Neuron (in vitro differentiated cells): ENCODE data around the gene FKRP.

ENCODE experiments used
- H2AFZ ChIP-seq: one replicate; pipeline ENCODE4 v1.6.1; 2013; ENCODE audit warnings: low read depth, mild to moderate bottlenecking, inconsistent platforms, low read length, moderate library complexity
- H3K27me3 ChIP-seq: one replicate; pipeline ENCODE4 v1.6.1; 2013; ENCODE audit warnings: low read length; ENCODE audit not compliant: insufficient read depth
- H3K36me3 ChIP-seq: one replicate; pipeline ENCODE4 v1.6.1; 2013; ENCODE audit warnings: low read length; ENCODE audit not compliant: insufficient read depth
- H3K4me1 ChIP-seq: one replicate; pipeline ENCODE4 v1.6.1; 2013; ENCODE audit warnings: low read length; ENCODE audit not compliant: insufficient read depth
- H3K4me3 ChIP-seq: 2 replicates; pipeline ENCODE4 v1.5.1; 2013; ENCODE audit warnings: mild to moderate bottlenecking, low read length, moderate library complexity
- H3K9me3 ChIP-seq: one replicate; pipeline ENCODE4 v1.6.1; 2013; ENCODE audit warnings: low read length

FKRP gene

GRCh38 chr19:46723023-46723461 lies 22.8 kb upstream of the FKRP start:
- Histone ChIP-seq H3K36me3 (peaks cover 83% of the 10 kb centered on the region), H2AFZ (no peak overlapping the region), H3K4me3 (no peak overlapping the region), H3K9me3 (no peaks in the 10 kb centered on the region), H3K27me3 (no peaks in the 10 kb centered on the region), H3K4me1 (peaks cover 3% of the 10 kb centered on the region)

- Histone ChIP-seq H3K4me3 (no peak overlapping the region), H3K27me3 (no peaks in the 10 kb centered on the region), H3K4me1 (peaks cover 3% of the 10 kb centered on the region), H3K9me3 (no peaks in the 10 kb centered on the region), H2AFZ (no peak overlapping the region), H3K36me3 (peaks cover 83% of the 10 kb centered on the region)
These were observed 22.4 kb upstream of the FKRP start for GRCh38 chr19:46723471-46723870.

DNA sequence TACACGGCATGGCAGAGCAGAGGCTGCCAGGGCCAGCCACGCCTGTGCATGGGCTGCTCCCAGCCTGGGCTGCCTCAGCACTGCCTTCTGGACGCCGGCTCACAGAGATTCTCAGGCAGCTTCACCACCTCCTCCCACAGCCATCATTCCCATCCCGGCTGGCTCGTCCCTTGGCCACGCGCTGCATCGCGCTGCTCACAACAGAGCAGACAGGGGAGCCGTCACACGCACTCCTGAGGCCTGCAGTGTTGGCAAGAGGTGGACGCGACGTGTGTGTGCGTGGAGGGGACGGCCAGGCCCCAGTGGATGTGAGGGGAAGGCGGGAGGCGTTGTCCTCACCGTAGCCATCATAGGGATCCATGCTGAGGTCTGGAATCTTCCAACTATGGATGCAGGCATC lies 21.4 kb upstream of the FKRP start:
- Histone ChIP-seq H3K4me3 (no peak overlapping the region), H3K36me3 (peaks cover 84% of the 10 kb centered on the region), H3K27me3 (no peaks in the 10 kb centered on the region), H3K4me1 (peaks cover 6% of the 10 kb centered on the region), H2AFZ (no peak overlapping the region), H3K9me3 (no peaks in the 10 kb centered on the region)

DNA sequence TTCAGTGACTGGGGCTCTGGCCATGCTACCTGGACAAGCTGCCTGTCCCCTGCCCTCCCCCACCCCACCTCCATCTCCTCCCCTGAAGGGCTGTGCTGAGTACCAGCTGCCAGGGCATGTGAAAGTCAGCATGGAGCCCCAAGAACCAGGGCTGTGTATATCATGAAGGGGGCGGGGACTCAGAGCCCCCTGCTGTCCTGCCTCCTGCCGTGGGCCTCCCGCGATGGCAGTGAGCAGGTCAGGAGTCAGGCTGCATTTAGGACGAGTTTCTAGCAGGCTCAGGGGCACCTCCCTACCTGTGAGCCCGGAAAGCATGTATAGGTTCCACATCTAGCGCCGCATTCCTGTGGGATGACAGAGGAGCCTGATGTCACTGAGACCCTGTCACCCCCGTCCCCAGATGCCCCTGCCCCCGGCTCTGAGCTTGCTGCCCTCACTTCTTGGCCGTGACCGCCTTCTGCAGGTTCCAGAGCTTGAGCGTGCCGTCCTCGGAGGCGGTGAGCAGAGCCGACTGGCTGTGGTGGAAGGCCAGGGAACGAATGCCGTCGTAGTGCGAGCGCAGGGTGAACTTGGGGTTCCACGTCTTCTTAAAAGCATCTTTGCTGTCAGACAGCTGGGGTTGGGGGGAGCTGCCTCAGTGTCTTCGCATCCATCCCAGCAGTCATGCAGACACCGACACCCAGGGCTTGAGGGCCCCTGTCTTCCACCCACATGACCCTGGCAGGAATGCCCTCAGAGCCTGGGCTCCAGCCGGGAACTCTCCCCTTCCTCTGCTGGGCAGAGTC lies 20.6 kb upstream of the FKRP start:
- Histone ChIP-seq H2AFZ (no peak overlapping the region), H3K9me3 (no peaks in the 10 kb centered on the region), H3K36me3 (peaks cover 85% of the 10 kb centered on the region), H3K27me3 (no peaks in the 10 kb centered on the region), H3K4me1 (peaks cover 6% of the 10 kb centered on the region), H3K4me3 (no peak overlapping the region)

DNA sequence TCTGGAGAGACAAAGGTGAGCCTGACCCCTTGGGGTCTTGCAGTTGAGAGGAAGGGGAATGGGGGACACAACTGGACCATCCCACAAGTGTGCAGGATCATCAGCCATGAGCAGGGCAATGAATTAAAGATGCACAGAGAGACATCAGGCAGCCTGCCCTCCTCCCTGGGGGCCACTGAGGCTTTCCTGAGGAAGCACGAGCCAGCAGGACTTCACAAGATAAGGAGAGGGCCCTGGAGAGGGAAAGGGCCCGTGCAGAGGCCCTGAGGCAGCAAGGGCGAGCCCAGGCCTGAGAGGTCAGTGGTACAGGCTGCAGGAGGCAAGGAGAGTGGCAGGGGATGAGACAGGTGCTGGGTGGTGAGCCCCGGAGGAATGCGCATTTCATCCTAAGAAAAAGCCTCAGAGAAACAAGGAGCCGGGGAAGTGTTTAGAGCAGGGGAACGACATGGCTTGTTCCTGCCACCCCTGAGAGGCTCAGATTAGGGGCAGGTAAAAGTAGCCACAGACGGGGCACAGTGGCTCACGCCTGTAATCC lies 19.9 kb upstream of the FKRP start:
- Histone ChIP-seq H3K36me3 (peaks cover 86% of the 10 kb centered on the region), H3K9me3 (no peaks in the 10 kb centered on the region), H3K4me3 (no peak overlapping the region), H3K4me1 (peaks cover 6% of the 10 kb centered on the region), H3K27me3 (no peaks in the 10 kb centered on the region), H2AFZ (no peak overlapping the region)

- H3K4me3 ChIP-seq: no peak overlapping the region
- no peak overlapping the region for H2AFZ ChIP-seq
- H3K4me1 ChIP-seq: peaks cover 6% of the 10 kb centered on the region
- peaks cover 89% of the 10 kb centered on the region for H3K36me3 ChIP-seq
- no peaks in the 10 kb centered on the region for H3K27me3 ChIP-seq
- no peaks in the 10 kb centered on the region for H3K9me3 ChIP-seq
These were observed 19.3 kb upstream of the FKRP start for GRCh38 chr19:46726551-46726950.

DNA sequence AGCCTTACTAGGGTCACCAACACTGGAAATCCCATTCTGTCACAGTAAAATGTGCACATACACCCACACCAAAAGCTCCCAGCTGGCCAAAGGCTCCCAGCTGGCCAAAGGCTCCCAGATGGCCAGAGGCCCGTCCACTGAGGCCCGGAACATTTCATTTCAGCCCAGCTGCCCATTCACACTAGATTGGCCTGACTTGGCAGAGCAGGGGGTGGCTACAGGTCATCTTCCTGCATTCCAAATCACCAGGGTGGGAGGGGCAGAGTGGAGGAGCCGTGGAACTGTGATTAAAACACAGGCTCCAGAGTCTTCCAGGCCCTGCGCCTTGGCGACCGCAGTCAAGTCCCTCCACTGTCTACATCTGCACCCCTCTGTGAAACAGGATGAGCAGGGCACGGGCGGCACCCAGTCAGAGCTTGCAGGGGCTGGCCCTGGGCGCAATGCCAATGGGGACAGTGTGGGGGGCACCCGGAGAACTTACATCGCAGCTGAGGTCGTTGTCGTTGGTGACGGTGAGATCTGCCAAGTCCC lies 18.8 kb upstream of the FKRP start:
- Histone ChIP-seq H3K9me3 (no peaks in the 10 kb centered on the region), H3K36me3 (peaks cover 89% of the 10 kb centered on the region), H3K4me1 (peaks cover 6% of the 10 kb centered on the region), H3K27me3 (no peaks in the 10 kb centered on the region), H2AFZ (no peak overlapping the region), H3K4me3 (no peak overlapping the region)

- Histone ChIP-seq H2AFZ (no peak overlapping the region), H3K4me1 (peaks cover 6% of the 10 kb centered on the region), H3K36me3 (peaks cover 89% of the 10 kb centered on the region), H3K27me3 (no peaks in the 10 kb centered on the region), H3K4me3 (no peak overlapping the region), H3K9me3 (no peaks in the 10 kb centered on the region)
These were observed 18.1 kb upstream of the FKRP start for GRCh38 chr19:46727757-46728156.

DNA sequence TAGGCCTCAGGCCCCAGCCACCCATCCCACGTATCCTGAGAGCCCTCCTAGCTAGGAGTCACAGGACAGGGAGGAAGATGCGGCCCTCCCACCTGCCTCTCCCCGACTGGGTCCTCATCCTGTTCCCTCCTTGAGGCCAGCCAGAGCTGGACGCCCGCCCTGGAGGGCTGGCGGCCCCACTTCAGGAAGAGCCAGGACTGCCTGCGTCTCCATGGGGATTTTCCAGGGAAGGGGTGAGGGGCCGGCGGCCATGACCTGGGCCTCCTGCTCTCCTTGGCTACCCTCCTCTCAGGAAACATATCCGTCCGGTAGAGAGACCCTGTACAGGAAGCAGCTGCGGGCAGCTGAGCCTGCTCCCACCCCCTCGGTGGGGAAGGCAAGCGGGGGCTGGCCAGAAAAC lies 17.6 kb upstream of the FKRP start:
- H3K4me3 ChIP-seq: no peak overlapping the region
- no peak overlapping the region for H2AFZ ChIP-seq
- peaks cover 89% of the 10 kb centered on the region for H3K36me3 ChIP-seq
- H3K27me3 ChIP-seq: no peaks in the 10 kb centered on the region
- H3K9me3 ChIP-seq: no peaks in the 10 kb centered on the region
- H3K4me1 ChIP-seq: peaks cover 6% of the 10 kb centered on the region

GRCh38 chr19:46728693-46729339 lies 17.0 kb upstream of the FKRP start:
- Histone ChIP-seq H3K27me3 (no peaks in the 10 kb centered on the region), H3K36me3 (peaks cover 89% of the 10 kb centered on the region), H3K4me1 (peaks cover 6% of the 10 kb centered on the region), H3K9me3 (no peaks in the 10 kb centered on the region), H3K4me3 (no peak overlapping the region), H2AFZ (no peak overlapping the region)

DNA sequence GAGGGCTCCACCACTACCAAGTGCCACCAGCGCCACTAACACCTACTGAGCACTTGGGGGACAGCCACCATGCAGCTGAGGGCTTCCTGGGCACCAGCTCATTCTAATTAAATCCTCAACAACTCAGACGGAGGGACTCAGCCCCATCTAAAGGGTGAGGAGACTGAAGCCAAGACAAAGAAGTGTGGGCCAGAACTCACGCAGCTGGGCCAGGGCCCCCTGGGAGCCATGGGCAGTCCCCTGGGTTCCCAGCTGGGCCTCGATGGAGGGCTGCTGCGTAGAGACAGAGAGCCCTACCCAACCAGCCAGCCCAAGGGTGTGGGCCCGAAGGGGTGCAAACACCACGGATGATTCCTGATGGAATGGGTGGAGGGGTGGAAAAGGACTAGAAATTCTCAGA lies 16.2 kb upstream of the FKRP start:
- Histone ChIP-seq H3K9me3 (no peaks in the 10 kb centered on the region), H3K36me3 (peaks cover 90% of the 10 kb centered on the region), H2AFZ (no peak overlapping the region), H3K4me3 (no peak overlapping the region), H3K27me3 (no peaks in the 10 kb centered on the region), H3K4me1 (peaks cover 6% of the 10 kb centered on the region)

DNA sequence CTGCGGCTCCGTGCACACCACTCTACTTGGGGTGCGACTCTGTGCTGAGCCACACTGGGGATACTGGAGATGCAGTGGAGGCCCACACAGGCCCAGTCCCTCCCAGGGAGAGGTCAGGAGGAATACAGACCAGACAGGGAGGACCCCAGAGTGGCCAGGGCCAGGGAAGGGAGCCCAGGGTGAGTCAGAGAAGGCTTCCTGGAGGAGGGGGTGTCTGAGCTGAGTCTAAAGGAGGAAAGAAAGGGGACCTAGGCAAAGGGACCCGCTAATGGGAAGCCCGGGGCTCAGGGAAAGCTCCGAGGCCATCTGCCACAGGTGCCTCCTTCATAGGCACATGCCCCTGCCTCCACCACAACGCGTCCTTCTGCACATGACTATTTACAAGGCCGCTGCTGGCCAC lies 15.7 kb upstream of the FKRP start:
- Histone ChIP-seq H3K4me1 (peaks cover 6% of the 10 kb centered on the region), H3K27me3 (no peaks in the 10 kb centered on the region), H3K4me3 (no peak overlapping the region), H3K9me3 (no peaks in the 10 kb centered on the region), H2AFZ (no peak overlapping the region), H3K36me3 (peaks cover 85% of the 10 kb centered on the region)

GRCh38 chr19:46730595-46730994 lies 15.3 kb upstream of the FKRP start:
- Histone ChIP-seq H3K4me3 (no peak overlapping the region), H3K9me3 (no peaks in the 10 kb centered on the region), H3K36me3 (peaks cover 85% of the 10 kb centered on the region), H2AFZ (no peak overlapping the region), H3K4me1 (peaks cover 6% of the 10 kb centered on the region), H3K27me3 (no peaks in the 10 kb centered on the region)
